ENCODE measurements around the gene GDPD5. TPM values are rescaled to one million over a fixed set of nuclear protein-coding genes. Genes with fewer than 3 reads are reported as not detected.

GDPD5 gene
- total and polyA plus RNA-seq, 2 donors (not counting 3 experiments of a cell fraction or from before 2014, with no cell fraction given): 60.2 to 79.2 TPM

DNA sequence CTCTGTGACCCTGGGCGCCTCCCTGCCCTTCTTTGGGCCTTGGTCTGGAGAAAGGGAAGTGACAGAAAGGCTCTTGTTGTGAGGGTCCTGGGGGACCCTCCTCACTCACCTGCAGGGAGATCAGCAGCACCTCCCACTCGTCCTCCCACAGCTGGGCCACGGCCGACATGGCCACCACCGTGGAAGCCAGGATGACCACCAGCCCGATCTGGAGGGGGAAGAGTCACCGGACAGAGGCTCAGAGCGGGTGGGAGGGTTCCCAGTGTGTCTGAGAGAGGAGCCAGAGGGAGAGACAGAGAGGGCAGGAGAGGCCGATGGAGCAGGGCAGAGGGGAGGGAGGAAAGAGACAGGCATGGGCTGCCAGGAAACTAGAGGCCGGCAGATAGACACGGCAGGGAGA lies 76.0 kb downstream of the GDPD5 start:
- dilution Hi-C loops (cut with MboI; ENCODE audit: extremely low pct_ligation_motif_present, low sequenced_read_pairs): loop anchor here (10.0 kb wide), 1 partner anchor 85 kb away; no protein-coding TSS in a partner anchor
- Histone ChIP-seq H3K4me2 (ENCODE audit: insufficient read depth, low read length) (no peak overlapping the region), H3K4me3 (replicated peaks in 1 of 3; ENCODE audit: insufficient read depth in 1 of 3, low read depth in 1 of 3, low read length in 3 of 3) (no peak overlapping the region), H3K27me3 (ENCODE audit: control insufficient read depth in 2 of 2, insufficient read depth in 2 of 2, low read length in 2 of 2) (no peaks in the 10 kb centered on the region), H4K20me1 (replicated peaks; ENCODE audit: control insufficient read depth, extremely low read depth, insufficient read depth, low read length) (no peaks in the 10 kb centered on the region), H3K36me3 (ENCODE audit: control insufficient read depth in 2 of 2, extremely low read depth in 1 of 2, insufficient read depth in 2 of 2, low read length in 2 of 2) (peaks cover 0 to 15% of the 10 kb centered on the region in 2 experiments), H3K4me1 (ENCODE audit: control insufficient read depth, extremely low read depth, insufficient read depth, low read length) (no peaks in the 10 kb centered on the region), H2AFZ (ENCODE audit: low read depth, low read length) (no peak overlapping the region), H3K79me2 (ENCODE audit: control insufficient read depth, insufficient read depth, low read length) (no peaks in the 10 kb centered on the region), H3K9me3 (replicated peaks; ENCODE audit: control insufficient read depth, insufficient read depth, low read length) (no peaks in the 10 kb centered on the region), H3K9me1 (replicated peaks; ENCODE audit: control insufficient read depth, extremely low read depth, insufficient read depth, low read length) (no peaks in the 10 kb centered on the region), H3K27ac (ENCODE audit: insufficient read depth, low read depth, low read length) (no peak overlapping the region), H3K9ac (replicated peaks; ENCODE audit: extremely low read depth, insufficient read depth, low read length) (no peak overlapping the region)
- CTCF ChIA-PET: interaction anchor here (2.0 kb wide), 2 partner anchors 76 to 82 kb away, joined by 6 to 7 read pairs; partner anchors contain the start of gene GDPD5
- no peak for TF ChIP-seq EZH2 (IDR thresholded peaks at IDR 0.05; ENCODE audit: borderline replicate concordance, low read depth, low read length, severe bottlenecking)
- TF ChIP-seq GATA2 (IDR thresholded peaks at IDR 0.05; ENCODE audit: insufficient read depth, insufficient read length, low read depth, low read length): no peak
- TF ChIP-seq POLR2A (IDR thresholded peaks at IDR 0.05; ENCODE audit: low read depth, low read length): no peak
- TF ChIP-seq FOS (IDR thresholded peaks at IDR 0.05; ENCODE audit: borderline replicate concordance, insufficient read depth, low read length): no peak
- TF ChIP-seq POLR2AphosphoS5 (IDR thresholded peaks at IDR 0.05; ENCODE audit: insufficient read depth, low read depth, low read length): no peak
- TF ChIP-seq, protein P1, sequence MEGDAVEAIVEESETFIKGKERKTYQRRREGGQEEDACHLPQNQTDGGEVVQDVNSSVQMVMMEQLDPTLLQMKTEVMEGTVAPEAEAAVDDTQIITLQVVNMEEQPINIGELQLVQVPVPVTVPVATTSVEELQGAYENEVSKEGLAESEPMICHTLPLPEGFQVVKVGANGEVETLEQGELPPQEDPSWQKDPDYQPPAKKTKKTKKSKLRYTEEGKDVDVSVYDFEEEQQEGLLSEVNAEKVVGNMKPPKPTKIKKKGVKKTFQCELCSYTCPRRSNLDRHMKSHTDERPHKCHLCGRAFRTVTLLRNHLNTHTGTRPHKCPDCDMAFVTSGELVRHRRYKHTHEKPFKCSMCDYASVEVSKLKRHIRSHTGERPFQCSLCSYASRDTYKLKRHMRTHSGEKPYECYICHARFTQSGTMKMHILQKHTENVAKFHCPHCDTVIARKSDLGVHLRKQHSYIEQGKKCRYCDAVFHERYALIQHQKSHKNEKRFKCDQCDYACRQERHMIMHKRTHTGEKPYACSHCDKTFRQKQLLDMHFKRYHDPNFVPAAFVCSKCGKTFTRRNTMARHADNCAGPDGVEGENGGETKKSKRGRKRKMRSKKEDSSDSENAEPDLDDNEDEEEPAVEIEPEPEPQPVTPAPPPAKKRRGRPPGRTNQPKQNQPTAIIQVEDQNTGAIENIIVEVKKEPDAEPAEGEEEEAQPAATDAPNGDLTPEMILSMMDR (IDR thresholded peaks at IDR 0.05; ENCODE audit: extremely low read depth in 1 of 2, insufficient read depth in 1 of 2, low read depth in 1 of 2, low read length in 2 of 2): no peak
- TF ChIP-seq MYC (IDR thresholded peaks at IDR 0.05; ENCODE audit: low read depth, low read length): no peak
- TF ChIP-seq JUN (IDR thresholded peaks at IDR 0.05; ENCODE audit: borderline replicate concordance, insufficient read depth, insufficient read length, low read depth): no peak
- TF ChIP-seq, protein P2, sequence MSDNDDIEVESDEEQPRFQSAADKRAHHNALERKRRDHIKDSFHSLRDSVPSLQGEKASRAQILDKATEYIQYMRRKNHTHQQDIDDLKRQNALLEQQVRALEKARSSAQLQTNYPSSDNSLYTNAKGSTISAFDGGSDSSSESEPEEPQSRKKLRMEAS (IDR thresholded peaks at IDR 0.05; ENCODE audit: insufficient read depth, insufficient read length): no peak
- DNase-seq (ENCODE audit: low read depth, low spot score) (no peak), FAIRE-seq (no peak)
- POLR2A ChIA-PET: no interaction called here
- intact Hi-C loops (cut with micrococcal nuclease): no loop called here
- no TSS peak for BruUV-seq (replicated peaks)

Measured in endothelial cell of umbilical vein (primary cell).